ENCODE data around the gene ZNRD2.

GRCh38 chr11:65589444-65590239 lies 19.4 kb downstream of the ZNRD2 start:
- TF ChIP-seq YY1 (IDR thresholded peaks at IDR 0.05; ENCODE audit: insufficient read depth, insufficient read length) (no peak), ZNF274 (IDR thresholded peaks at IDR 0.05; ENCODE audit: low read depth, low read length) (no peak)
